Hindlimb muscle (tissue), 1 donor: ENCODE results near the gene AATK. TPM values are rescaled to one million over a fixed set of nuclear protein-coding genes. Genes with fewer than 3 reads are reported as not detected.

ENCODE experiments used
- DNase-seq: peaks from one replicate; pipeline ENCODE4 v3.0.0-alpha.2; 2013
- polyA plus RNA-seq: library from polyadenylated mRNA; unstranded; fragments of 120-200 nt; gene quantifications from one replicate; pipeline ENCODE4 v1.2.1, GENCODE V29; 2013; ENCODE audit not compliant: insufficient read length

The AATK gene
- polyA plus RNA-seq, 1 donor = 11.3 TPM

GRCh38 chr17:81110488-81111040 lies 55.5 kb downstream of the AATK start:
- DNase-seq = no peak

DNA sequence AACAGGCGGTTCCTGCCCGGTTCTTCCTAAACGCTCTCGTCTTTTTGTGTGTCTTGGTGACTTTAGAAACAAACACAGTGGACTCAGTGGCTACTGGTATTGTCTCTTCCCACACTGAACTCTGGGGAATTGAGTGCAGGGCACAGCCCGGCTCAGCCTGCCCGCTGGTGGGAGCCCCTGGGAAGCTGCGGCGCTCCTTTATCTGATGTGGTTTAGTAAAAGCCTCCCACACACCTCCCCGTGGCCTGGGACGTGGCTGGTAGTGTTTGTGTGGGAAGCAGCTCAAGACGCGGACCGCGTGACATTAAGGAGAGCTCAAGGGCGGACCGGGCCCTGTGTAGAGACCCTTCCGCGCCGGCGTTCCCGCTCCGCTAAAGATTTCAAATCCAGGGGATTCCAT lies 56.1 kb downstream of the AATK start:
- no peak for DNase-seq

GRCh38 chr17:81108220-81108619 lies 57.8 kb downstream of the AATK start:
- DNase-seq = no peak

GRCh38 chr17:81106716-81107115 lies 59.3 kb downstream of the AATK start:
- no peak for DNase-seq

GRCh38 chr17:81103379-81103778 lies 62.6 kb downstream of the AATK start:
- no peak for DNase-seq

- DNase-seq = no peak
Measured at GRCh38 chr17:81102869-81103268, 63.2 kb downstream of the AATK start.

GRCh38 chr17:81102352-81102751 lies 63.7 kb downstream of the AATK start:
- DNase-seq = no peak

- peak; percentile 77 for DNase-seq
Measured at GRCh38 chr17:81101614-81102306, 64.3 kb downstream of the AATK start.

DNA sequence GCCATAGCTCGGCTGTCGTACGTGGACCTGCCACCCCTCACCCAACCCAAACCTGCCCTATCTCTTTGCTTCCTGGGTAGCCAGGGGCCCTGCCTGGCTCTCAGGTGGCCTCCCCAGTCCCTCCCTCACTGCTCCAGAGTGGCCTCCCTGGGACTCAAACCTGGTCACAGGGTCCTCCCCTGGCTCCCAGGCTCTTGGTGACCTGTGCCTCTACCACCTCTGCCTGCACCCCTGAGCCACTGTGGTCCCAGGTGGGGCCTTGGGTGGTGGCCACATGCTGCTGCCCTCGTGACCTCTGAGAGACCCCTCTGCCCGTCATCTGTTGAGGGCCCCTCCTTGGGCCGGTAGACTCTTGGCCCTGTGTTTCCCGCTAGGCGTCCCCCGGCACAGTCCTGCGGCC lies 65.4 kb downstream of the AATK start:
- DNase-seq = no peak

- no peak for DNase-seq
Measured at GRCh38 chr17:81099888-81100287, 66.1 kb downstream of the AATK start.

DNA sequence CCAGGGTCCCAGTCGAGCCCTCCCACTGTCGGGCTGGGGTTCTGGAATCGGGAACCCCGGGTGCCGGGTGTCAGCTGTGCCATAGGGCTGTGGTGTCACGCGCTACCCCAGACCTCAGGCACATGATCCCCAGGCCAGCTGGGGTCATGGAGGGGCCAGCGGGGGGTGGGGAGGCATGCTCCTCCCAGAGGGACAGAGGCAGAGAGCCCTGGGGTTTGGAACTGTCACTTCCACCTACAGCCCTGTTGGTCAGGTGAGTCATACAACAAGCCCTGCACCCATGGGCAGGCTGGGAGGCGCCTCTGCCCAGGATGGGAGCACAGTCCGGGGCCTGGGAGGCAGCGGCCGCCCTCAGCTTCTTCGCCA lies 68.1 kb downstream of the AATK start:
- no peak for DNase-seq

DNA sequence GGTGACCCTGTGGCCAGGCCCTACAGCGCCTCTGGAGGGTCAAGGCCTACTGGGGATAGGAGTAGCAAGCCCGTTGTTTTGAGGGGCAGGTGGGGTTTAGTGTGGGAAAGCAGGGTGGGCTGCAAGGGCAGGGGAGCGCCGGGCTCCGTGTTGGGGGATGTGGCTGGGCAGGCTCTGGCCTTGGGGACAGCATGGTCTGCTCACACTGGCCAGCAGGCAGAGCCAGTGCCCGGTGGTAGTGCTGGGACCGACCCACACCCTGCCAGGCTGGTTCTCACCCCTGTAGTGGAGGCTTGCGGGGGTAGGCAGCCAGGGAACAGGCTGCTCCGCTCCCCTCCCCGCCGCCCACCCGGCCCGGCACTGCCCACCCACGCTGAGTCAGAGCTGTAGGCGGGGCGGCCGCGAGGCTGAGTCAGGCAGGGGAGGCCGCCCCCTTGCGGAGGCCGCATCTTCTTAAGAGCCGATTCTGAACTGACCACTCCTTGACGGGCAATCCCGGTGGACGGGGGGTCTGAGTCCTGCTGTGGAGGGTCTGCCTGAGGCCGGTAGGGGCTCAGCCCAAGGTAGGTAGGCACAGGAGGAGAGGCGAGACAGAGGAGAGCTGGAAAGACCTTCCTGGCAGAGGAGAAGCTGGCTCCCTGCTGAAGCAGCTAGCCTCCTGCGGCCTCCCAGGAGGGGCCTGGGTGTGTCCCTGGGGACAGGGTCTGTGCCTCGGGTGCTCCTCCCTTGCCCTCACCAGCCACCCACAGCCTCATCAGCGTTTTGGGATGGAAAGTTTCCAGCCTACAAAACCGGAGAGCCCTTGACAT lies 68.7 kb downstream of the AATK start:
- DNase-seq = peak; percentile 85

GRCh38 chr17:81096741-81097133 lies 69.3 kb downstream of the AATK start:
- DNase-seq = no peak

GRCh38 chr17:81095383-81095762 lies 70.6 kb downstream of the AATK start:
- no peak for DNase-seq

DNA sequence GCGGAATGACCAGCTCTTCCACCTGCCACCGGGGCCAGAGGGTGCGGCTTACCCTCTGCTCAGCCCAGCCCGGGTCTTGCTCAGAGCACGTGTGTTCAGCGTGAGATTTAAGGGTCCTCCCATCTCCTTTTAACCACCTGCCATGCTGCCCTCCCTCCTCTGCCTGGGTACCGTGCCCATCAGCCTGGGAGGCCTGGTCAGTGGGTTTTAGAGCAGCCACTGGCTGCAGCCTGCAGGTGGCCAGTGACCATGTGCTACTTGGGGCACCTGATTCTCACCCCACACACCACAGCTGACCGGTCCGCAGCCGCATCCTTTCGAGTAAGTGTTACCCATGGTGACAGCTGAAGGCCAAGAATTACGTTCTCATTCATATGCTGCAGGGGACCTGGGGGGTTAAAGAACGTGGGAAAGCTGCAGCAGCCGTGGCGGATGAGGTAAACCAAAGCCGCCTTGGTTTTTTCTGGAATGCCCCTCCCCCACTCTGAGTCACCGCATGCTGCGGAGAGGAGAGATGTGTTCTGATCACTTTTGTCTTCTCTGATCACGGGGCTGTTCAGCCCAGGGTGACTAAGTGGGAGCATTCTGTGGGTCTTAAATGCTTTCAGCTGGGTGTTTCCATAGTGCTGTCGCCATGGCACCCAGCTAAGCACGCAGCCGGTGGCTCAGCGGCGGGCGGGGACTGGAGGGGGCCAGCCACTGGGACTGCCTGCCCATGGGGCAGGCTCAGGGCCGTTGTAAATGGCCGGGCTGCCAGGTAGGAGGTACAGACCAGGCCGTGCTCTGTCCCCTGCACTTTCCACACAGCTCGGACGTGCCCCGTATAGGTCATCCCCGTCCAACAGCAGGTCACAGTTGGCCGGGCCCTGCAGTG lies 71.3 kb downstream of the AATK start:
- DNase-seq = peak; percentile 75

- DNase-seq = no peak
Measured at GRCh38 chr17:81093619-81094508, 72.2 kb downstream of the AATK start.

DNA sequence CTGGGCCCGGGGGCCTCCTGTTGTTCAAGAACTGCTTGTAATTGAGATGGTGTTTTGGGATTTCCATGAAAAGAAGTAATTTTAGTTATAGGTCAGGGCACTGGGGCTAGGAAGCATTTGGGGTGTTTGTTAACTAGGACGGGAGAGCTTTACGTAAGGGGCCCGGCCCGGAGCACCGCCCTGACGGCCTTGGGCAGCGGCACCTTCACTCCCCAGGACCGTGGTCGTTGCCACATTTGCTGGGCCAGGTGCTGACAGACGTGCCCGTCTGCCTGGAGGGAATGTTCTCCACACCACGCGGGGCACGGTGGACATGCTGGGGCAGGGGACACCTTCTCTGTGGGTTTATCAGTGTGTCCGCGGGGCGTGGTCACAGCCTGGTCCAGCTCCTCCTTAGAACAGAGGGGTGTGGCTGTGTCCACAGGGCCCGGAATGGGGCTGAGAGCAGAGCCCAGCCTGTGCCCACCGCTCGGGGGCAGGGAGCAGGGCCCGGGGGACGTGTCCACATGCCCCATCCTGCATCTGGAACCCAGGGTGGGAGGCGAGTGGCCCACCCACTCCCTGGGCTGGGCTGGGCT lies 73.4 kb downstream of the AATK start:
- DNase-seq = no peak

DNA sequence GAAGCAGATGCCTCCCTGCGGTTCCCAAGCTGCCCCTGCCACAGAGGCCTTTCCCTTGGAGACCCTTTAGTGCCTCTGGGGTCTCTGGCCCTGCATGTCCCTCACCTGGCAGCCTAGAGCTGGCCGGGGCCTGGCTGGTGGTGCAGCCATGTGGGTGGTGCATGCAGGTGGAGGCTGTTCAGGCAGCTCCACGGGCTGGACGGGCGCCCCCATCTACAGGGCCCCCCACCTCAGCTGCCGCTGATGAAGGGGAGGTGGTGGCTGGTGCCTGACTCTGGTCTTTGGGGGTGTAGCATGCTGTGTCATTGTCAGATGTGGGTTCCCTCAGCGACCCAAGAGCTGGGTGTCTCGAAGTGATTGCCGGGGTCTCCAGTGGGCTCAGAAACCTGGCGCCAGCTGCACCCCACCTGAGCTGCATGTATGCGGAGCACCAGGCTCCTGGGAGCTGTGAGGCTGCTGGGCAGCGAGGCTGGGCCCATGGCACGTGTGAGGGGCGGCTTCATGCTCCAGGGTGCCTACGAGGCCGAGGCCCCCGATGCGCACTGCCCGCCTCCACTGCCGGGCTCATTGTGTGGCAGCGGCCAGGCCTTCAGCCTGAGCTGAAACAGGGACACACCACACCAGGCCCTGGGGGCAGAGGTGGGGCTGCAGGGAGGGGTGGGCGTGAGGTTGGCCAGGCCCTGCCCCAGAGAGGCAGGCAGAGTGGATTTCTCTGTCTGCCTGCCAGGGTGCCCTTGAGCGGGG lies 74.1 kb downstream of the AATK start:
- no peak for DNase-seq

DNA sequence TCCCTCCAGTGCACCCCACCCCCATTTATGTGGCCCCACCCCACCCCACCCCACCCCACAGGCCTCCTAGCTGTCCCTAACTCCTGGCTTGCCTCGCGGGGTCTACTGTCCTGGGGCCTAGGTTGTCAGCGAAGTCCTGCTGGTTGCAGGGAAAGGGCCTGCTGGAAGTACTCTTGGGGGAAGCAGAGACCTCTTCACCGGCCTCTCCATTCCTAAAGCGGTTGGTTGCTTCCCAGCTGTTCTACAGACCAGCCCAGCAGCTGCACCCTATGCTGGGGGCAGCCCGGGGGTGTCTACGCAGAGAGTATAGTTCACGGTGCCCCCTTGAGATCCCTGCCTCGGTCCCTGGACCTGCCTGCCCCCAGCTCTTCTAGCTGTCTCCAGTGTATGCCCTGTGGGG lies 74.9 kb downstream of the AATK start:
- no peak for DNase-seq

DNA sequence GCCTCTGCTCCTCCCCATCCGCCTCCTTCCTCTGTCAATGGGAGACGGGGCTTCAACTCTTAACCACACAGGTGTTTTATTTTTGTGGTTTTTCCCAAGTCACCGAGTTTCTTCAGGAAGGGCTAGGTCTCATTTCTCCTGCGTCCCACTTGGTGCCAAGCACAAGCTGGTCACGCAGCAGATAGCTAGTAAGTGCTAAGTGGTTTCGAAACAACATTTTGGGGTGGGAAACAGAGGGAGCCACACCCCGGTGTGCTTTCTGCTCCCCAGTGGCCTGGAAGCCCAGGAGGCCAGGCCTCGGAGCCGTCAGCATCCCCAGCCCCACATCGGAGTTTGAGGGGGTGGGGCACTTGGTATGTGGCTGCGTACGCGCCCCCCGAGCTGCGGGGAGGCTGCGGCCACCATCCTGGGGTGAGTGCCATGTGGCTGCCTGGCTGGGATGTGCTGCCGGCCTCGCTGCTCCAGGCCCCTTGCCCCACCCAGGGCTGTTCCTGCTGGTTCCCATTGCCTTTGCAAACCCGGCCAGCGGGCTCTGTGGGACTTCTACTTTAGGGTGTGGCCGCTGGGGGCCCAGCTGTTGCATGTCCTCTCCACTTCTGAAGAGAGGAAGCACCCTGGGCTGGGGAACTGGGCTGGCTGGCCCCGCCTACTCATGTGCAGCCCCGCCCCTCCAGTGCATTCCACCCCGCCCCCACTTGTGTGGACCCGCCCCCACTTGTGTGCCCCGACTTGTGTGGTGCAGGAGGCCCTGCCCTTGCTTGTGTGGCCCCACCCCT lies 75.5 kb downstream of the AATK start:
- no peak for DNase-seq
